Esophagus muscularis mucosa (tissue), 4 donors: Measurements from ENCODE around the gene USP10. TPM values are rescaled to one million over a fixed set of nuclear protein-coding genes. Genes with fewer than 3 reads are reported as not detected.
A peak's percentile ranks its signal among the peaks of the same experiment; 100 is the strongest.

Experiments used
- DNase-seq: peaks from one replicate; pipeline ENCODE4 v3.0.0-alpha.2; 2017; ENCODE audit errors: extremely low spot score
- H3K27ac ChIP-seq, 4 donors: fragments of 200-600 bp; sonication (generic); replicated peaks in 1 of 4; 1 replicate in 3 of 4; 2 replicates in 1 of 4; pipeline ENCODE4 v1.5.1; 2016 to 2019; ENCODE audit warnings: mild to moderate bottlenecking in 1 of 4
- H3K27me3 ChIP-seq, 4 donors: fragments of 200-600 bp; sonication (generic); one replicate each; pipeline versions ENCODE4 v1.5.1 to v1.6.0; 2016 to 2019
- H3K36me3 ChIP-seq, 4 donors: fragments of 200-600 bp; sonication (generic); one replicate each; pipeline ENCODE4 v1.5.1; 2016 to 2019
- H3K4me1 ChIP-seq, 4 donors: fragments of 200-600 bp; sonication (generic); one replicate each; pipeline ENCODE4 v1.5.1; 2016 to 2019
- H3K4me3 ChIP-seq, 4 donors: fragments of 200-600 bp; sonication (generic); 1 replicate in 2 of 4; 2 replicates in 2 of 4; pipeline ENCODE4 v1.5.1; 2016 to 2019; ENCODE audit warnings: mild to moderate bottlenecking in 4 of 4, moderate library complexity in 1 of 4
- H3K9me3 ChIP-seq, 4 donors: fragments of 200-600 bp; sonication (generic); 1 replicate in 3 of 4; 2 replicates in 1 of 4; pipeline ENCODE4 v1.5.1; 2016 to 2019
- EP300 ChIP-seq: sonication (generic); formaldehyde crosslinking; IDR thresholded peaks from one replicate; pipeline ENCODE4 v1.6.1; 2017; ENCODE audit warnings: antibody characterized with exemption
- POLR2A ChIP-seq: fragments of 450-650 bp; IDR thresholded peaks from one replicate; pipeline ENCODE4 v1.6.1; 2017; ENCODE audit warnings: antibody characterized with exemption, moderate library complexity, mild to moderate bottlenecking, low read depth
- POLR2AphosphoS5 ChIP-seq, 2 donors: sonication (generic); formaldehyde crosslinking; IDR thresholded peaks; one replicate each; pipeline ENCODE4 v1.6.1; 2017; ENCODE audit warnings: antibody characterized with exemption in 2 of 2
- WGBS: methylation state at CpG from one replicate; pipeline ENCODE4 v1.1.5; 2018; 5-methylcytosine and 5-hydroxymethylcytosine counted together
- intact Hi-C: fragments of 100-400 bp; cut with DNase I; formaldehyde crosslinking; loops from one replicate; pipeline ENCODE4 v1.15.1; 2023
- total RNA-seq, 4 donors: library from RNA; depleted of rRNA; stranded (reverse); fragments of >200 nt; gene quantifications; one replicate each; pipeline versions ENCODE4 v1.1.0 to v1.2.1, GENCODE V29; 2016
- TF ChIP-seq, protein P1 (sequence below), 3 experiments: fragments of 200-600 bp in 2 of 3; fragments of 450-650 bp in 1 of 3; sonication (generic) in 2 of 3; IDR thresholded peaks; one replicate each; pipeline ENCODE4 v1.5.1; 2017 to 2019; ENCODE audit warnings: antibody characterized with exemption in 3 of 3, mild to moderate bottlenecking in 2 of 3, moderate library complexity in 1 of 3

The USP10 gene
- total RNA-seq, 4 donors from 2014 or later = 45.3 to 71.2 (median 59.3) TPM

DNA sequence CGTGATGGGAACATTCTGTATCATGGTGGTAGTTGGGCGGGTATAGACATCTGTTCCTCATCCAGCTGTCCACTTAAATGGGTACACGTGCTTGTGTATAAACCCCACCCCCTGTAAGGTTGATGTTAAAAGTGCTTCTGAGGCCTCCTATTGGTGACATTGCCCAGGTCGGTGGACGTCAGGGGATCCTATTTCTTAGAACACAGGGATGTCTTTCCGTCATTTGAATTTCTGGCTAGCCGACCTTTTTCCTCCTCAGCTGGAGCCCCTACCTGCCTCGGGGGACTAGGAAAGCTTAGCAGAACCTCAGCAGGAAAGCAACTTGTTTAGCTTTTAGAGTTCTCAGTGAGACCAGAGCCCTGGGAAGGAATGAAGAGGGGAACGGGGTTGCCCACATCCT is 103.3 kb downstream of the USP10 start:
- 85% methylated on average over 9 of the region's 9 CpGs for WGBS
- H3K36me3 ChIP-seq = no peaks in the 10 kb centered on the region

DNA sequence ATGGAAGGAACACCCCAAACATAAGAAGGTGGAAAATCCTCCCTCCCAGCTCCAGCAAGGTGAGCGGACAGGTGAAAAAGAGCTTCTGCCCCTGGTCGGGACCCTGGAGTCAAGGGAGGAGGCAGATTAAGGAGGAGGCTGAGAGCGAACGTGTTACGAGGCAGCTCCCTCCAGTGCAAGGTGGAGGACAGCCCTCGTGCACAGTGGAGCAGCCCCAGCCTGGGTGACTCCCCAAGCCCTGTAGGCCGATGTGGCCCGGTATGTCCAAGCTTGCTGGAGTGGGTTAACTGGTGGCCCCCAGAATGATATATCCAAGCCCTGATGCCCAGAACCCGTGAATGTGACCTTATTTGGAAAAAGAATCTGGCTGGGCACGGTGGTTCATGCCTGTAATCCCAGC is 104.5 kb downstream of the USP10 start:
- TF ChIP-seq EP300 = no peak
- no peak for TF ChIP-seq POLR2AphosphoS5 (IDR thresholded peaks at IDR 0.05)
- TF ChIP-seq, protein P1, sequence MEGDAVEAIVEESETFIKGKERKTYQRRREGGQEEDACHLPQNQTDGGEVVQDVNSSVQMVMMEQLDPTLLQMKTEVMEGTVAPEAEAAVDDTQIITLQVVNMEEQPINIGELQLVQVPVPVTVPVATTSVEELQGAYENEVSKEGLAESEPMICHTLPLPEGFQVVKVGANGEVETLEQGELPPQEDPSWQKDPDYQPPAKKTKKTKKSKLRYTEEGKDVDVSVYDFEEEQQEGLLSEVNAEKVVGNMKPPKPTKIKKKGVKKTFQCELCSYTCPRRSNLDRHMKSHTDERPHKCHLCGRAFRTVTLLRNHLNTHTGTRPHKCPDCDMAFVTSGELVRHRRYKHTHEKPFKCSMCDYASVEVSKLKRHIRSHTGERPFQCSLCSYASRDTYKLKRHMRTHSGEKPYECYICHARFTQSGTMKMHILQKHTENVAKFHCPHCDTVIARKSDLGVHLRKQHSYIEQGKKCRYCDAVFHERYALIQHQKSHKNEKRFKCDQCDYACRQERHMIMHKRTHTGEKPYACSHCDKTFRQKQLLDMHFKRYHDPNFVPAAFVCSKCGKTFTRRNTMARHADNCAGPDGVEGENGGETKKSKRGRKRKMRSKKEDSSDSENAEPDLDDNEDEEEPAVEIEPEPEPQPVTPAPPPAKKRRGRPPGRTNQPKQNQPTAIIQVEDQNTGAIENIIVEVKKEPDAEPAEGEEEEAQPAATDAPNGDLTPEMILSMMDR (IDR thresholded peaks at IDR 0.05) = no peak
- TF ChIP-seq POLR2A = no peak
- WGBS = 91% methylated on average over 7 of the region's 10 CpGs
- H3K4me1 ChIP-seq = peaks cover 5 to 10% (median 6%) of the 10 kb centered on the region in 4 donors
- no peaks in the 10 kb centered on the region for H3K27me3 ChIP-seq
- no peaks in the 10 kb centered on the region for H3K9me3 ChIP-seq
- no peak for DNase-seq
- no peaks in the 10 kb centered on the region for H3K36me3 ChIP-seq
- no peak overlapping the region for H3K27ac ChIP-seq
- intact Hi-C loops = no loop called here
- H3K4me3 ChIP-seq = no peak overlapping the region

More for the DNA sequence above, 103.3 kb downstream of the USP10 start:
- TF ChIP-seq POLR2A = no peak
- no peak overlapping the region for H3K4me3 ChIP-seq
- H3K27me3 ChIP-seq = no peaks in the 10 kb centered on the region
- intact Hi-C loops = no loop called here
- no peak for DNase-seq
- H3K27ac ChIP-seq = no peak overlapping the region
- peaks cover 5 to 10% (median 6%) of the 10 kb centered on the region in 4 donors for H3K4me1 ChIP-seq
- H3K9me3 ChIP-seq = no peaks in the 10 kb centered on the region

DNA sequence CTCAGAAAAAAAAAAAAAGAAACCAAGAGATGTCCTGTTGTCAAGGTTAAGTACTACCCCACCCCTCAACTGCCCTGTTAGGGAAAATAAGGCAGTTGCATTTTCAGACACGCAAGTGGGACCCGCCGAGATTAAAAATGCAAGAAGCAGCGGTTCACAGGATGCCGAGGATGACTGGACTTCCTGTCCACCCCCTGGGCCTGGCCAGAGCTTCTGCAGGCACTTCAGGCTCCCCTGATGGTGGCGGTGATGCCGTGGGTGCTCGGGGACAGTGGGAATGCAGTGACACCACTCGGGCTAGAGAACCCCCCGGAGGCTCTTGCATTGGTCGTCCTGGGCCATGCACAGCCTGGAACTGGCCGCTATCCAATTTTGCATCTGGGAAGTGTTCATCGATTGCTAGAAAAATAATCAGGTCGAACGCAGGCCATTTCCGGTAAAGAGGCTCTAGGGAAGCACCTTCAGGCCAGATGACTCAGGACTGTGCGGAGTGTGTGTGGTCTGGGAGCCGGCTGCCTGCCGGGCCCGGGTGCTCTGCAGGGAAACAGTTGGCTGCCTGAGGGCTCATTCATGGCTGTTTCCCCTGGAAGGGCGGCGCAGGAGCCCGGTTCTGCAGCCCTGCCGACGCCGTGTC is 106.6 kb downstream of the USP10 start:
- Histone ChIP-seq H3K4me1 (peaks cover 5 to 15% (median 9%) of the 10 kb centered on the region in 4 donors), H3K4me3 (peak overlapping the region in 3 of 4 donors; percentile 2 to 20 (median 9)), H3K27ac (peak overlapping the region in 2 of 4 donors; percentile 48 to 53), H3K27me3 (no peaks in the 10 kb centered on the region), H3K9me3 (no peaks in the 10 kb centered on the region), H3K36me3 (no peaks in the 10 kb centered on the region)
- intact Hi-C loops = no loop called here
- no peak for DNase-seq
- TF ChIP-seq EP300 (no peak), POLR2AphosphoS5 (IDR thresholded peaks at IDR 0.05) (no peak), POLR2A (no peak)
- TF ChIP-seq, protein P1 (IDR thresholded peaks at IDR 0.05) = no peak
- WGBS = 50% methylated on average over 23 of the region's 26 CpGs

DNA sequence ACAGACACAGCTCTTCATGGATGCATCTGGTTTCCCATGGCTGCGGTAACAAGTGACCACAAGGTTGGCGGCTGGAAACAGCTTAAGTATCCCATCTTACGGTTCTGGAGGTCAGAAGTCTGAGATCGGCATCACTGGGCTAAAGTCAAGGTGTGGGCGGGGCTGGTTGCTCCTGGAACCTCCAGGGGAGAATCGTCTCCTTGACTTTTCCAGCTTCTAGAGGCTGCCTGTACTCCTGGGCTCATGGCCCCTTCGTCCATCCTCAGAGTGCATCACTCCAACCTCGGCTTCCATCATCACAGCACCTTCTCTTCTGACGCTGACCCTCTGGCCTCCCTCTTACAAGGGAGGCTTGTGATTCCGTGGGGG is 107.1 kb downstream of the USP10 start:
- Histone ChIP-seq H3K27me3 (no peaks in the 10 kb centered on the region), H3K27ac (peak overlapping the region in 2 of 4 donors; percentile 48 to 53), H3K9me3 (no peaks in the 10 kb centered on the region), H3K4me3 (peak overlapping the region in 2 of 4 donors; percentile 9 to 20), H3K4me1 (peaks cover 5 to 16% (median 9%) of the 10 kb centered on the region in 4 donors), H3K36me3 (no peaks in the 10 kb centered on the region)
- no peak for TF ChIP-seq EP300
- TF ChIP-seq, protein P1 (IDR thresholded peaks at IDR 0.05) = no peak
- TF ChIP-seq POLR2A = no peak
- TF ChIP-seq POLR2AphosphoS5 (IDR thresholded peaks at IDR 0.05) = no peak
- no peak for DNase-seq
- 91% methylated on average over 10 of the region's 10 CpGs for WGBS
- intact Hi-C loops = no loop called here

DNA sequence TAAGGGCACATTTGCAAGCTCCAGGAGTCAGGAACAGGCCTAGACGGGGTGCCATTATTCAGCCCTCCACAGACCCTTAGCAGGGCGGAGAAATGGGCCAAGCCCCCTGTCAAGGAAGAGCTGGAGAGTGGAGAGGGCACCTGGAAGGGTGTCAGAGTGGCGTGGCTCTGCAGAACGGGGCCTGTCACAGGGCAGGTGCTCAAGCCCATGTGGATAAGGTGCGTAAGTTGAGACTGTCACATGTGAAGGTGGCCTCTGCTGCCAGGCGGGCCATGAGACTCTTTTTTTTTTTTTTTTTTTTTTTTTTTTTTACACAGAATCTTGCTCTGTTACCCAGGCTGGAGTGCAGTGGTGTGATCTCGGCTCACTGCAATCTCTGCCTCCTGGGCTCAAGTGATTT is 108.0 kb downstream of the USP10 start:
- 89% methylated on average over 7 of the region's 7 CpGs for WGBS
- Histone ChIP-seq H3K27ac (no peak overlapping the region), H3K4me1 (peaks cover 5 to 16% (median 9%) of the 10 kb centered on the region in 4 donors), H3K9me3 (no peaks in the 10 kb centered on the region), H3K4me3 (no peak overlapping the region), H3K36me3 (no peaks in the 10 kb centered on the region), H3K27me3 (no peaks in the 10 kb centered on the region)
- DNase-seq = no peak
- intact Hi-C loops = no loop called here
- no peak for TF ChIP-seq EP300
- TF ChIP-seq POLR2AphosphoS5 (IDR thresholded peaks at IDR 0.05) = no peak
- TF ChIP-seq, protein P1 (IDR thresholded peaks at IDR 0.05) = no peak
- TF ChIP-seq POLR2A = no peak
